ENCODE data around the gene SIX5.

SIX5 gene

DNA sequence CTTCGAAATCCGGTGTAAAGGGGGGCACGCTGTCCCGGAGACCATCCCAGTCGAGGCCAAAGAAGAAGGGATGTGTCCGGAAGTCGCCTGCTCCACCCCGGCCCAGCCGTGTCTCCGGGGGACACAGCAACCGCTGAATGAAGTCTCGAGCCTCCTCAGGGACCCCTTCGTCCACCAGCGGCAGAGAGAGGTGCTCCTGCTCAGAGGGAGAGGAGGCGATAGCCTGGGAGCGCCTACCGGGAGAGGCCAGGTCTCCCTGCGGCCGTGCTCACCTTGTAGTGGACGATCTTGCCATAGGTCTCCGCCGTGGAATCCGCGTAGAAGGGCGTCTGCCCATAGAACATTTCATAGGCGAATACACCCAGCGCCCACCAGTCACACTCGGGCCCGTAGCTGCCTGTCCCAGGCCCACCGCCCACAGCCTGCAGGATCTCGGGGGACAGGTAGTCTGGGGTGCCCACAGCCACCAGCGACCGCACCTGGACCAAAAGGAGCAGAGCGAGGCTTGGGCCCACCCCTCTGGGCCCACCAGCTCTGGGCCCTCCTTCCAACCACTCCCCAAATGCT, 8.4 kb upstream of the SIX5 start:
- in situ Hi-C loops (cut with MboI; ENCODE audit: low sequenced_read_pairs) = no loop called here

DNA sequence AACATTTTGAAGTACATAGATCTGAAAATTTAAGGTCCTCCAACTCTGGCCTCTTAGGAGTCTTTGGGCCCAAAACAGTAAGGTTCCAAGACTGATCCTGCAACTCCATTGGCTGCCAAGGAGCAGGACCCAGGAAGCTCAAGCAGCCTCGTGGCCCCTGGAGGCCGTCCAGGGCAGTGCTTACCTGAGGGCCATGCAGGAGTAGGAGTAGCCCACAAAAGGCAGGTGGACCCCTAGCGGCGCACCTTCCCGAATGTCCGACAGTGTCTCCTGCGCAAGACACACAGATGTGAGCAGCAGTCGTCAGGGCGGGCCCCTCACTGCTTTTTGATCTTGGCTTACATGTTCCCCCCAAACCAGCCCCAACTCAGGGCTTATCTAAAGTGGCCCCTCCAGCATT, 5.7 kb upstream of the SIX5 start:
- in situ Hi-C loops (cut with MboI; ENCODE audit: low sequenced_read_pairs) = no loop called here

DNA sequence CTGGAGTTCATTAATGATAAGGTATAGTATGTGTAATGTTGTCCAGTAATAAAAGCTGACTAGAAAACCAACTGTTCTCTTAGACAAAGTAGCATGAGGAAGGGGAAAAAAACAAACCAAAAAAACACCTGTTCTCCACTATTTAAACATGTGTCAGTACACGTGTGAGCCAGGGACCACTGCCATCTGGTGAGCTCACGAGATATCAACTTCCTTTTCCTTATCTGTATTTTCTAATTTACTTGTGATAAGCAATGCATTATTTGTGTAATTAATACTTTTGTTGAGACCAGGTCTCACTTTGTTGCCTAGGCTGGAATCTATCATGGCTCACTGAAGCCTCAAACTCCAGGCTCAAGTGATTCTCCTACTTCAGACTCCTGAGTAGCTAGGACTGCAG, 4.3 kb upstream of the SIX5 start:
- in situ Hi-C loops (cut with MboI; ENCODE audit: low sequenced_read_pairs) = no loop called here

DNA sequence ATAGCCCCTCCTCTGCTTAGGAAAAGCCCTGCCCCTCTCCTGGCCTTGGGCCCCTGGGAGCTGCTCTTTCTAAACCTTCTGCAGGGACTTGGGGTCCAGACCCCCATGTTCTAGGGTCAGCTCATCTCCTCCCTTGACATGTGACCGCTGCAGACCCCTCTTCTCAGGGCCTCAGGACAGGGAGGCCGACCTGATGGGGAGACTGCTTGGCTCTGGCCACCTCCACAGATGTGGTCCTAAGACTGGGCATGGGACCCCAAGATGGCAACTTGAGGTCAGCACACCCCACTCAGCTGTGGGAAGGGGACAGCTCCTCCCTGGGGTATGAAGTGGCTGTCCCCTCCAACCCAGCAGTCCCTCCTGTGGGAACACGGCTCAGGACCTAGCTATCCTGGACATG, 3.9 kb upstream of the SIX5 start:
- in situ Hi-C loops (cut with MboI; ENCODE audit: low sequenced_read_pairs) = no loop called here

DNA sequence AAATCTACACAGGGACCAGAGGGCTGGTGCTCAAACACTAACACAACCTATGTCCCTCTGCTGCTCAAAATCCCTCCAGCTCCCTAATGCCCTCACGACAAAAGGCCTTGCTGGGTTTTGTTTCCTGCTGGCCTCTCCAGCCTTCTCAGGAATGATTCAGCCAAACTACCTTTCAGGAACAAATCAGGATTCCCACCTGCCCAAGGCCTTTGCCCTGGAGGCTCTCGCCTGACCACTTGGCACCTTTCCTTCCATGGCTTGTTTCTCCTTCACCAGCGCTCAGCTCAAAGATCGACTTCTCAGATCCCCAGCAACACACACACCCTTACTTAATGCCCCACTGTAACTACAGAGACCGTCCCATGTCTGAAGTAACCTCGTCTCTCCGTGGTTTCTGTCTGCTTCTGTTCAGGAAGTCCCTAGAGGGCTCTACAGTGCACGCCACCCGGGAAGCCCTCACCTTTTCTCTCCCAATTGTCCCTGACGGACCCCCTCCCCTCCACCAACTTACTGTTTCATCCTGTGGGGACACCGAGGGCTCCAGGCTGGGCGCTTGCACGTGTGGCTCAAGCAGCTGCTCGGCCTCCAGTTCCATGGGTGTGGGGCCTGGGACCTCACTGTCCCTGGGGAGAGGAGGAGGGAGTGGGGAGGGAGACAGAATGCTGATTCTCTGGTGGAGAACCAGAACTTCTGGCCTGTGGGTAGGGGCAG, 3.2 kb upstream of the SIX5 start:
- in situ Hi-C loops (cut with MboI; ENCODE audit: low sequenced_read_pairs) = no loop called here

DNA sequence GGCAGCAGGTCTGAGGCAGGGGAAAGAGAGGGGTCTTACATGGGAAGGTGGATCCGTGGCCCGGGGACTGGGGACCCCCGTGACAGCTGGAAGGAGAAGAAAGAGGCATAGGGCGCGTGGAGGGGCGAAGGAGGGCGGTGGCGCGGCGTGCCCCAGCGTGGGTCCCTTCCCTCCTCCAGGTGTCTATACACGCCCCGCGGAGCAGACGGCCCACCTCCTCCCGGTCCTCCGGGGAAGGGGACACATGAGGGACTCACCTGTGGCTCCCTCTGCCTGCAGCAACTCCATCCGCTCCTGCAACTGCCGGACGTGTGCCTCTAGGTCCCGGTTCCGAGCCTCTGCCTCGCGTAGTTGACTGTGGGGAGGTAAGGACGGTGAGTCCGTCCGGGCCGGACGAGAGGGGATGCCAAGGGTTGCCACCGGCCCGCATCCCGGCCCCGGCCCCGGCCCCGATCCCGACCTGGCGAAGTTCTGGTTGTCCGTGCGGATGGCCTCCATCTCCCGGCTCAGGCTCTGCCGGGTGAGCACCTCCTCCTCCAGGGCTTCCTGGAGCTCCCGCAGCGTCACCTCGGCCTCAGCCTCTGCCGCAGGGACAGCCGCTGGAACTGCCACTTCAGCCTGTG, 2.4 kb upstream of the SIX5 start:
- in situ Hi-C loops (cut with MboI; ENCODE audit: low sequenced_read_pairs) = no loop called here

DNA sequence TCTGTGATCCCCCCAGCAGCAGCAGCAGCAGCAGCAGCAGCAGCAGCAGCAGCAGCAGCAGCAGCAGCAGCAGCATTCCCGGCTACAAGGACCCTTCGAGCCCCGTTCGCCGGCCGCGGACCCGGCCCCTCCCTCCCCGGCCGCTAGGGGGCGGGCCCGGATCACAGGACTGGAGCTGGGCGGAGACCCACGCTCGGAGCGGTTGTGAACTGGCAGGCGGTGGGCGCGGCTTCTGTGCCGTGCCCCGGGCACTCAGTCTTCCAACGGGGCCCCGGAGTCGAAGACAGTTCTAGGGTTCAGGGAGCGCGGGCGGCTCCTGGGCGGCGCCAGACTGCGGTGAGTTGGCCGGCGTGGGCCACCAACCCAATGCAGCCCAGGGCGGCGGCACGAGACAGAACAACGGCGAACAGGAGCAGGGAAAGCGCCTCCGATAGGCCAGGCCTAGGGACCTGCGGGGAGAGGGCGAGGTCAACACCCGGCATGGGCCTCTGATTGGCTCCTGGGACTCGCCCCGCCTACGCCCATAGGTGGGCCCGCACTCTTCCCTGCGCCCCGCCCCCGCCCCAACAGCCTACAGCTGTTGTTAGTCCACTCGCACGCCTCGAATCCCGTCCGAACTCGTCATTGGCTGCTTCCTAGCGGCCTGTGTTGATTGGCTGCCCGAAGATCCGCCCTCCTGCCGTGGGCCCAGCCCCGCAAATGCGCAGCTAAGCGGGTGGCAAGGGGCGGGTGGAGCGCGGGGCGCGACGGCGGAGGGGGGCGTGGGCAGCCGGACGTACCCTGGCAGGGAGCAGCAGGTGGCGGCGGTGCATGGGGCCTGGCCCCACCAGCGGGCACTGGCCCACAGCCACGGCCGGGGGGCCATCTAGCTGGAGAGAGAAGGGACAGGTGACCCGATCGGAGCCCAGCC, 1.4 kb upstream of the SIX5 start:
- in situ Hi-C loops (cut with MboI; ENCODE audit: low sequenced_read_pairs) = no loop called here

DNA sequence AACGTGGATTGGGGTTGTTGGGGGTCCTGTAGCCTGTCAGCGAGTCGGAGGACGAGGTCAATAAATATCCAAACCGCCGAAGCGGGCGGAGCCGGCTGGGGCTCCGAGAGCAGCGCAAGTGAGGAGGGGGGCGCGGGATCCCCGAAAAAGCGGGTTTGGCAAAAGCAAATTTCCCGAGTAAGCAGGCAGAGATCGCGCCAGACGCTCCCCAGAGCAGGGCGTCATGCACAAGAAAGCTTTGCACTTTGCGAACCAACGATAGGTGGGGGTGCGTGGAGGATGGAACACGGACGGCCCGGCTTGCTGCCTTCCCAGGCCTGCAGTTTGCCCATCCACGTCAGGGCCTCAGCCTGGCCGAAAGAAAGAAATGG, 754 bp upstream of the SIX5 start:
- in situ Hi-C loops (cut with MboI; ENCODE audit: low sequenced_read_pairs) = no loop called here

DNA sequence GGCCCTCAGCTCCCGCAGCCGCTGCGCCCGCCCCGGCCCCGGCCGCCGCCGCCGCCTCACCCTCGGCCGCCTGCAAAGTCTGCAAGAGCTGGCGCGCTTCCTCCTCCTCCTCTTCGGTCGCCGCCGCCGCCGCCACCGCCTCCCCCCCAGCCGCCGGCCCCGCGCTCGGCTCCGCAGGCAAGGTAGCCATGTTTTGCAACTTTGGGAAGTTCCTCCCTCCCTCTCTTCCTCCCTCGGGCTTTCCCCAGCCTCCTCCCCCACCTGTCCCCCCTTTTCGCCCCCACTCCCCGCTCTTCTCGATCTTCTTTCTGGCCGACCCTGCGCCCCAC, 433 bp downstream of the SIX5 start:
- in situ Hi-C loops (cut with MboI; ENCODE audit: low sequenced_read_pairs) = no loop called here

DNA sequence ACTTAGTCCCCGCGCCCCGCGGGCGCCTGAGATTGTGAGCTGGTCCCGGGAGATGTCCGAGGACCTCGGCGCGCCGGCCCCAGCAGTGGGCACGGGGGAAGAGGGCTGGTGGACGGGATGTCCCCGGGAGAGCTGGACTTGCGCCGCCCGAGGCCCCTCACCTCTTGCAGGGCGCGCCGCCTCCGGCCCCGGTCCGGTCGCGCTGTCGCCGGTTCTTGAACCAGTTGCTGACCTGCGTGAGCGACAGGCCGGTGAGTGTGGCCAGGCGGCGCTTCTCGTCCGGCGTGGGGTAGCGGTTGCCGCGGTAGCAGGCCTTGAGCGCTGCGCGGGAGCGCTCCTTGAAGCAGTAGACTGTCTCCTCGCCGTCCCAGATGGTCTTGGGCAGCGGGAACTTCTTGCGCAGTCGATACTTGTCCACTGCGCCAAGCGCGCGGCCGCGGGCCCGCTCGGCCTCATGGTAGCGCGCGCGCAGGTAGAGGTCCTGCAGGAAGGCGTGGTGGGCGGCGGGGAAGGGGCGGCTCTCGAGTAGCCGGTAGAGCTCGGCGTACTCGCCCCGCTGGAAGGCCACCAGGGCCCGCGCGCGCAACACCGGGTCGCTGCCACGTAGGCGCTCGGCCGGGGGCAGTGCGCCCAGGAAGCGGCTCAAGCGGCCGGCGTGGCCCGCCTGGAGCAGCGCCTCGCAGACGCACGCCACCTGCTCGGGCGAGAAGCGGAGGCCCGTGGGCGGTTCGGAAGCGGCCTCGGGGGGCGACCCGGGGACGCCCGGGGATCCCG, 984 bp downstream of the SIX5 start:
- in situ Hi-C loops (cut with MboI; ENCODE audit: low sequenced_read_pairs) = no loop called here

DNA sequence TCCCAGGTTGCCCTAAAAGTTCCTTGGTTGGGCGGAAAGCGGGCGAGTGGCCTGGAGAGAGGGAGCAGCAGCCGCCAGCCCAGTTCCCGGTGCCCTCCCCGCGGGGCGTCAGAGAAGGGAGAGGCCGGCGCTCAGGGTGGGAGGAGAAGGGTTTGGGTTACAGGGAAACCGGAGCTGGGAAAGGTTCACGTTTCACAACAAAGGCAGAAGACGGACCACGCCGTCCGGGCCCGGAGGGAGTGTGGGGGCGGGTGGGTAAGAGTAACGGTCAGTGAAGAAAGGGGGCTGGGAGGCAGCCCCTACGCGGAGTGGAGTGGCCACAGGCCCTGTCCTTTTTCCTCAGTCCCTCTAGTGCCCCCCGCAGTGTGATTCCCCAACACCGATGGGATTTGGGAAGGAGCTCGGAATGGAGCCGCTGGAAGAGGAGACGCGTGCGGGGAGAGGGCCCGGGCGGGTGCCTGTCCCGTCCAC, 1.6 kb downstream of the SIX5 start:
- in situ Hi-C loops (cut with MboI; ENCODE audit: low sequenced_read_pairs) = no loop called here

DNA sequence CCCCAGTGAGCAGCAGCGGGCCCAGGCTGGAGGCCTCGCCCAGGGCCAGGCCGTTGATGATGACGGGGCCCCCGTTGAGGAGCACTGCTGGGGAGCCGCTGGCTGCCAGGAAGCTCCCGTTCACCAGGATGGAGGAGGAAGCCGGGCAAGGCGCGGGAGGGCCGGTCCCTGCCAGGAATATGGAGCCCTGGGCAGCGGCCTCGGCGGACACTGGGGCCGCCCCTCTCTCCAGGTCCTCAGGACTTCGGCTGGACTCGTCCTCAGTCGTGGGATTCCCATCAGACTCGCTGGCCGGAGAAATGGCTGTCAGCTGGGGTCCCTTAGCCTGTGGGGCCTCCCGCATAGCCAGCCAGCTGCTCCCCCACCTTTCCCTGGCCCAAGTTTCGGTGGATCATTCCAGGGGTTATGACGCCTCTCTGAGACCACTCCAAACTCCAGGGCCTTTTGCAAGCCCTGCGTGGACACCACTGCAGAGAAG, 2.1 kb downstream of the SIX5 start:
- in situ Hi-C loops (cut with MboI; ENCODE audit: low sequenced_read_pairs) = no loop called here

DNA sequence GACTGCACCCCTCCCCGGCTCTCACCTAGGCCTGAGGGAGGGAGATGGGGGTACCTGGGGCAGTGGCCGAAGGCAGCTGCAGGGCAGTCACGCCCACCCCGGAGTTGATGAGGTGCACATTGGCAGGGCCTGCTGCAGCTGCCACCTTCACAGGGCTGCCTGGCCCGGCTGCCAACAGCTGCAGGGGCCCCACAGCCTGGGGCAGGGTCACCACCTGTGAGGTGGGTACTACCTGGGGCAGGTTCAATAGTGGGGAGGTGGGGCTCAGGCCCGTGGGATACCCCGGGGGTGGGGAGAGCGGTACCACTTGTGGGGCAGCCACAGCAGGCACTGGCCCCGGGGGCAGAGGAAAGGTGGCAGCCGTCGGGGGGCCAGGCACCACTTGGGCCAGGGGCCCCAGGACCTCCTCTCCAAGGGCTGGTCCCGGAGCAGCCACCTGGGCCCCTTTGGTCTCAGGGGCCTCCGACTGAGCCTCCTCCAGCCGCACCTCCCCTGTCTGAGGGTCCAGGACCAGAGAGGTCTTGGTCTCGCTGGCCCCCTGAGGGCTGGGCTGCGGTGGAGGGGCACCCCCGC, 2.7 kb downstream of the SIX5 start:
- in situ Hi-C loops (cut with MboI; ENCODE audit: low sequenced_read_pairs) = no loop called here

DNA sequence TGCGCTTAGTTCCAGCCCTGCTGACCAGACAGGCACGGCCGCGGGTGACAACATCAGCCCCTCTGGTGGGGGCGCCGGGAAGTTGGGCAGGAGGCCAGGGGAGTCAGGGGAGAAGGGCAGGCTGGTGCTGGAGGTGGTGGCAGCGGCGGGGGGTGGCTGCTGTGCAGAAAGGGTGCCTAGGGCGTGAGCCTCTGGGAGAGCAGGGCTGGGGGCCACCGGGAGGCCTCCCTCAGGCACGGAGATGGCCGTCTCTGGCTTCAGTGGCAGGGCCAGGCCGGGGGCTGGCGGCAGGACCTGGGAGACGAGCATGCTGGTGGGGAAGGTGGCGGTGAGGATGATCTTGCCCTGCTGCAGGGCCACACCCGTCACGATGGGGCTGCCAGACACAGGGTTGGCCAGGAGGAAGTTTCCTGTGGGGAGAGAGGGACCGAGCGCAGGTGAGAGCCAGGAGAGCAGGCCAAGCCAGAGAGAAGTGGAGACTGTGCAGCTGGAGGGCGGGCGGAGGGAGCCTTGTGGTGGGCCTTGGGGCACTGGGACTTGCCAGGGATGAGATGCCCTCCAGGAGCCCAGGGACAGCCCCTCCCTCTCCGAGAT, 3.3 kb downstream of the SIX5 start:
- in situ Hi-C loops (cut with MboI; ENCODE audit: low sequenced_read_pairs) = no loop called here

DNA sequence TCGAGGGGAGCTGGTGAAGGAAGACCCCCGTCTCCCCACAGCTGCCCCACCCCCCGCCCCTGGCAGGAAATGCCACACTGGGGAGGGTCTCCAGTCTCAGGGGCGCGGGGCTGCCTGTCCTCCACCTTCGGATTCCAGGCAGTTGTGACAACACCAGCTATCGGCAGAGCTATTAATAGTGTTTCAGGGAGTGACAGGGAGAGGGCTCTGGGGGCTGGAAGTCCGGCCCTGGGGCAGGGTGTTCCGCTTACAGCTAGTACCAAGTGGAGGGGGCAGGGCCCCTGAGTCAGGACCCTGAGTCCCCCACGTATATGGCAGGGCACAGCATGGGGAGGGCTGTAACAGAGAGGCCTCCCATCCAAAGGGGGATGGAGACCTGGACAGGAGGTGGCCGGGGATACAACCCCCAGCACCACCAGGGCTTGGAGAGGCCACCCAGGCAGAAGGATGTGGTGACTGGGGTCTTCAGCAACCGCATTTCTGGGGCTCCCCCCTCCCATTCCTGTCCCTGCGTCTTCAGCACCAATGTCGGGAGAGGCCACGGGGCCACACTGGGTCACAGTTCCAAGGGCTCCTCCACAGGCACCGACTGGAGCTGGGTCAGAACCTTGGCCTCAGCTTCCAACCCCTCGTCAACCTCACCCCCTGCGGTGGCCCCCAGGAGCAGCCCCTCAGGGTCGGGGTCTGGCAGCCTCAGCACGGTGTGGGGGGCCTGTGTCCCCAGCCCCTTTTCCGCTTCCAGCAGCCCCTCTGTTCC, 3.9 kb downstream of the SIX5 start:
- in situ Hi-C loops (cut with MboI; ENCODE audit: low sequenced_read_pairs) = no loop called here

DNA sequence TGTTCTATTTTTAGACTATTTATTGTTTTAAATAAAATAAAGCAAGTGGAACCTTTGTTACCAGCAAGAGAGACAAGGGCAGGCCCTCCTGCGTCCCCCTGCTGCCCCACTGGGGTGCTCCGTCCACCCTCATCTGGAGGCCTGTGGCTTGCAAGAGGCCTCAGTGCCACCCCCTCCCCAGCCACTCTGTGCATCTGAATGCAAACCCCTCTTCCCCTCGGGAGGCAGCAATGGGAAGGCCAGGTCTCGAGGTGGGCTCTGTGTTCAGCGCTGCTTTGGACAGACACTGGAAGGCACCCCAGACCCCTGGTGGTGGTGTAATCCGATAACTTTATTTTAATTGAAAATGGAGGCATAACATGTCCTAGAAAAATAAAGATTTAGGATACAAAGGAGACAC, 4.6 kb downstream of the SIX5 start:
- in situ Hi-C loops (cut with MboI; ENCODE audit: low sequenced_read_pairs) = no loop called here

DNA sequence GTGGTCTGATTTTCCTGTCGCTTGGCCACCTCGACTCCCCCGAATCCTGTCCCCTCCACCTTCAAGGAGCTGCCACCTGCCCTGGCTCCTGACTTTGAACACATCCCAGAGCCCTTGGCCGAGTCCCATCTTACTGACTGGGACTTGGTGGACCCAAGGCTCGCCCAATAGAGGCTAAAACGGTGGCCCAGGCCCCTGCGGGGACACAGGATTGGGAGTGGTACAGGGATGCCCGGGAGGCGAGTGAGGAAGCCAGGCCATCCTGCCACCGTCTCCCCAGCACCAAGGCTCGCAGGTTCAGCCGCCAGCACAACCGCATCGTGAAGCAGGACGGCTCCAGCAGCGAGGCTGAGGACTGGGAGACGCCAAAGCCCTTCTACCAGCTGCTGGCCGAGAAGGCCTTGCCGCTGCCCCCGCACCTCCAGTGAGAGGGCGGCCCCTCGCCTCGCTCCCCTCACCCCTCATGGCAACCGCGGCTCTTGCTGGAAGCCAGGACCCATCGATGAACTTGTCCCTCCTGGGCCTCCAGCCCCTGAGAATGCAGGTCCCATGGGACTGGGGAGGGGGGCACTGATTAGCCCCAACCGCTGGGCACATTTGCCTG, 5.3 kb downstream of the SIX5 start:
- in situ Hi-C loops (cut with MboI; ENCODE audit: low sequenced_read_pairs) = no loop called here

DNA sequence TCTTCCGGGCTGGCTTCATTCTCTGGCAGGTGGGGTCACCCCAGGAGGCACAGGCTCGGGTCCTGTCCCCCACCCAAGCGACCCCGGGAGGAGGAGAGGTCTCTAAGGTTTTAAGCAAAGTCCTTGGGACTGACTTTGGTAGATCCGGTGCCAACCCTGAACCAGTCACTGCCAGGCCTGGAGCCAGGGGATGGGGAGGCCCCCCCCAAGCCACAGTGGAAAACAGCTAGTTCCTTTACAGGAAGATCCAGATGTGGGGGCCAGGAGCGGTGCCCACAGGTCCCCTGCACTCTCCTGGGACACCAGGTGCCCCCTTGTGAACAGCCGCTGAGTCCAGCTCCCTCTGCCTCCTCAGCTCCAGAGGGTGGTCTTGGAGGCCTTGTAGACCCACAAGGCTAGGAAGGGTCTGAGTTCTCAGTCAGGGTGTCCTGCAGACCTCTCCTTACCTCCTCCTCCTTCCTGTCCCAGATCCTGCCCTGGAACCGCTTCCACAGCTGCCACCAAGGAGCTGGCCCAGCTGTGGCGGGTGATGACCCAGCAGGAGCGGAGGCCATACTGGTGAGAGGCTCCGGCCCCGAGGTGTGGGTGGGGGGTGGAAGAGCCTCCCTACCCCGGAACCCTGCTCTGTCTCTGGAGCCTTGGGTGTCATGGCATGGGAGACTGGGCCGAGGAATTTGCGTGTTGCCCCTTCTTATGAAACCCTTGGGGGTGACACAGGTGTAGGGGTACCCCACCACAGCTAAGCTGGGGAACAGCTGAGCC, 6.0 kb downstream of the SIX5 start:
- in situ Hi-C loops (cut with MboI; ENCODE audit: low sequenced_read_pairs) = no loop called here

Data from HL-60/S4 treated with retinoic acid at 250 ng/mL for 4 days and 3 days (cell line).